Epithelial cell of prostate (primary cell): ENCODE data around the gene TTC3.
A peak's percentile ranks its signal among the peaks of the same experiment; 100 is the strongest.
"Not testable (repeated sequence)": the region's sequence is repeated elsewhere in the genome, so short reads cannot be mapped to it uniquely, and the experiment has no call there.

Experiments
- DNase-seq: peaks from one replicate; pipeline ENCODE4 v3.0.0-alpha.2; 2011; ENCODE audit warnings: low read depth, low spot score
- H3K27ac ChIP-seq: fragments of 450-650 bp; 2 replicates; pipeline ENCODE4 v1.5.1; 2017; ENCODE audit warnings: mild to moderate bottlenecking

Gene TTC3

DNA sequence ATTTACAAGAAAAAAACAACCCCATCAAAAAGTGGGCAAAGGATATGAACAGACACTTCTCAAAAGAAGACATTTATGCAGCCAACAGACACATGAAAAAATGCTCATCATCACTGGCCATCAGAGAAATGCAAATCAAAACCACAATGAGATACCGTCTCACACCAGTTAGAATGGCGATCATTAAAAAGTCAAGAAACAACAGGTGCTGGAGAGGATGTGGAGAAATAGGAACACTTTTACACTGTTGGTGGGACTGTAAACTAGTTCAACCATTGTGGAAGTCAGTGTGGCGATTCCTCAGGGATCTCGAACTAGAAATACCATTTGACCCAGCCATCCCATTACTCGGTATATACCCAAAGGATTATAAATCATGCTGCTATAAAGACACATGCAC lies 70.3 kb downstream of the TTC3 start:
- H3K27ac ChIP-seq, DNase-seq: not testable (repeated sequence)

DNA sequence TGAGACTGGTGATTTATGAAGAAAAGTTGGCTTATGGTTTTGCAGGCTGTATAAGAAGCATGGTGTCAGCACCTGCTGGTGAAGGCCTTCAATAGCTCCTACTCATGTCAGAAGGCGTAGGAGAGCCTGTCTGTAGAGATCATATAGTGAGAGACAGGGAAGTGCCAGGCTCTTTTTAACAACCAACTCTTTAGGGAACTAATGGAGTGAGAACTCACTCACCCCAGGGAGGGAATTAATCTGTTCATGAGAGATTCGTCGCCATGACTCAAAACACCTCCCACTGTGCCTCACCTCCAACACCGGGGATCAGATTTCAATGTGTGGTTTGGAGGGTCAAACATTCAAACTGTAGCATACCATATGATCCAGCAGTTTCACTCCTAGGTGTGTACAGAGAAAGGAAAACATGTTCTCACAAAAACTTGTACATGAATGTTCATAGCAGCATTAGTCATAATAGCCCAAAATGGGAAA lies 72.6 kb downstream of the TTC3 start:
- DNase-seq, result peak; percentile 66
- peak overlapping the region; percentile 10 for H3K27ac ChIP-seq

DNA sequence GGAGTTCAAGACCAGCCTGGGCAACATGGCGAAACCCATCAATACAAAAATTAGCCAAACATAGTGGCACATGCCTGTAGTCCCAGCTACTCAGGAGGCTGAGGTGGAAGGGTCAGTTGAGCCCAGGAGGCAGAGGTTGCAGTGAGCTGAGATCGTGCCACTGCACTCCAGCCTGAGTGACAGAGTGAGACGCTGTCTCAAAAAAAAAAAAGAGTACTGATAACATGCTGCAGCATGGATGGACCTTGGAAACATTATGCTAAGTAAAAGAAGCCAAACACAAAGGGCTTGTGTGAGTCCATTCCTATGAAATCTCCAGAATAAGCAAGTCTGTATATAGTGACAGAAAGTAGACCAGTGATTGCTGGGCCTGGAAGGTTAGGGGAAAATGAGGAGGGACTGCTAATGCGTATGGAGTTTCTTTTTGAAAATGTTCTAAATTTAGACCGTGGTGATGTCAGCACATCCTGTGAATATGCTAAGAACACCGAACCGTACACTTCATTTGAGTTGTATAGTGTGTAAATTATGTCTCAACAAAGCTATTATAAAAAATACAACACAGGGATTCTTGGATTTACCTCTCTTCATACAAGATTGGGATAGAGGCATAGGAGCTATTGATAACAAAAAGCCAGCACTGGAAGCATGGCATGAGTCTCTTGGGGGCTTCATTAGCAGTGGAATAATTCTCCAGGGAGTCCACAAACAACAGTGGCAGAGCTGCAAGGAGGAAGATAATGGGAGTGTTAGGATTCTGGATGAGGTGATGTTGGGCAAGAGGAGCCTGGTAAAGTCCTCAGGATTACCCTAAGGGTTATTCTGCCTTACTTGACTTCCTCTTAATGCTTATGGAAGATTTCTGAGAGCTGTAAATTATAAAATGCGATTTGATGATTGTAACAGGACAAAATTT lies 73.5 kb downstream of the TTC3 start:
- DNase-seq, result no peak
- H3K27ac ChIP-seq, result peak overlapping the region; percentile 10

DNA sequence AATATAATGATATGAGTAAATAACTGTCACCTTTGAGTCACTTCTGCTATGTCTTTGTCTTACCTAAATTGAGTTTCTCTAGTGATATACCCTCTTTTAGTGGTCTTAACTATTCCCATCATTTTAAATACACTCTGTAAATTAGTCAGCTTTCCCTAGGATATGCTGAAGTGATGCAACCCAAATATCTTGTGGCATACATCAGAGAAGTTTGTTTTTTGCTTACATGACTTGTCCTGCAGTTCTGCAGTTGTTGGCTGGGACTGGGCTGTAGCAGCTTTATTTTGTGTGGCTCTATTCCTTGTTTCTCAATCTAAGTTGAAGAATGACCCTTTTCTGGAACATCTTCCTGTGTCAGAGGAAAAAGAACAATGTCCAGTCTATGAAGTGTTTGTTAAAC lies 76.4 kb downstream of the TTC3 start:
- DNase-seq, result no peak
- peak overlapping the region; percentile 13 for H3K27ac ChIP-seq

DNA sequence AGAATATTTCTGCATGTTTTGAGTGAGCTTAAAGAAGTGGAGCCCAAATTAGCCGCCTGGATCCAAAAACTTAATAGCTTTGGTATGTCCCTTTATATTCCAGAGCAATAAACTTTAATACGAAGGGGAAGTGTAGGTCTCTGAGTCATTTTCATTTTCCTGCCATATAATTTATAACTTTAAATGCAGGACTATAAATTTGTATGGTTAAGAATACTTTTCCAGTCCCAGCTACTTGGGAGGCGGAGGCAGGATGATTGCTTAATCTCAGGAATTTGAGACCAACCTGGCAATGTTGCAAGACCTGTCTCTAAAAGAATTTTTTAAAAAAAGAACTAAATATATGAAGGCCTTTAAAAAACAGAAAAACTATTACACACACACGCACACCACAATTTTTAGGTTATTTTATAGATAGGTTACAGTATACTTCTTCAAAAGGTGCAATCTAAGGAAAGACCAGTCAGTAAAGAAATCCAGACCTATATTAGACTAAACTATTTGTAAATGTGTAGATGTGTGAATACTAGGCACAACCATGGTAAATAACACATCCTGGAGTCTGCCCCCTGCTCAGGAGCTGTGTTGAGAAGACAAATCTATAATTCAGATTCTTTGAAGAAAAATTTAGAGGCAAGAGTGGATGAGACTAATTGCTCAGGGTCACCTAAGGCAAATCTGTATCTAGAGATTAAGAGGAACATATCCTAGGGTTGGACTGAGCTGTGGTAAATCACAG lies 80.3 kb downstream of the TTC3 start:
- H3K27ac ChIP-seq, result peak overlapping the region; percentile 19
- DNase-seq, result no peak

DNA sequence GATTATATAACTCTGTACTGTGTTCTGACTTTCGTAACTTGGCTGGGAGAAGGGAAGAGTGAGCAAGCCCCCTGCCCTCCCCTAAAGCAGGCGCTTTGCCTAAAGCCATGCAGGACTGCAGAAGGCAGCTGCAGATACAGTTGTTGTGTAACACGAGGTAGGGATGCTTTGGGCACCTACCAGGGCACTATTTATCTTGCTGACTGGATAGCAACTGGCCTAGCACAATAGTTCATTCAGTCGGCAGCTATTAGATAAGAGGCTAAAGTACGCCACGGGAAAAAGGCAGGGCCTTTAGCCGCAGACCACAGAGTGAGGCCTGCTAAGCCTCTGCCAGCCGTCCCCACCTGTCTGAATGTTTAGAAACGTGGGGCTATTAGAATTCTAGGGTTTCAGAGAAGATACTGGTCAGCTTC lies 80.9 kb downstream of the TTC3 start:
- no peak for DNase-seq
- peak overlapping the region; percentile 19 for H3K27ac ChIP-seq

DNA sequence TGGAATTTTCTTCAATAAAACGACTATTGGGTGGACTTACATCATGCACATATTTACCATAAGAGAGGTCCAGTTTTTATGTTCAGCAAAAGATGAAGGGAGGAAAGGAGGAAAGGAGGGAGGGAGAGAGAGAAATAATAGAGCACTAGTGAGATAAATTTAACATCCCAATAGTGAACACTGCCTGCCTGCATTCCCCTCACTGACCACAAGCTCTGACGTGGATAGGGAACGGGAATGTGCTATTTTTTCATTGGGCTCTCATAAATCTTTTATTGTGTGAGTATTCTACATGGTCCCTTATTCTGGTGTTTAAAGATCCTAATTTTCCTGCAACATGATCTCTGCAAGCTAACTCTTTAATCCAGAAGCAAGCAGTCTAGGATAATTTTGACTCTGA lies 82.1 kb downstream of the TTC3 start:
- no peak for DNase-seq
- no peak overlapping the region for H3K27ac ChIP-seq

DNA sequence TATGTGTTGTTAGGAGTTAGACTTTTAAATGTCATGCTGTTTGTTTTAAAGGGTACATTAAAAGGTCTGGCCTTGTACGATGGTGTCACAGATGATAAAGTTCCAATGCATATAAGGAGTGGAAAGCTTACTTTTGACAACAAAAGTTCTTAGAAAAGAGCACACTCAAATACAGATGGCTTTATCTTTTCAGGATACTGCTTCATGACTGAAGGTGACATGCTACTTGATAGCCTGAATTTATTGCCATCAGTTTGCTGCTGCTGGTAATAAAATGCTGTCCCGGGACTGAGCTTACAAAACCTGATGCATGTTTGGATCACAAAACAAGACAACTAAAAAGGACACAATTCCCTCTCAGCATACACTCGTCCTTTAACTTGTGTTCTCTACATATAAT lies 84.9 kb downstream of the TTC3 start:
- no peak for DNase-seq
- no peak overlapping the region for H3K27ac ChIP-seq

DNA sequence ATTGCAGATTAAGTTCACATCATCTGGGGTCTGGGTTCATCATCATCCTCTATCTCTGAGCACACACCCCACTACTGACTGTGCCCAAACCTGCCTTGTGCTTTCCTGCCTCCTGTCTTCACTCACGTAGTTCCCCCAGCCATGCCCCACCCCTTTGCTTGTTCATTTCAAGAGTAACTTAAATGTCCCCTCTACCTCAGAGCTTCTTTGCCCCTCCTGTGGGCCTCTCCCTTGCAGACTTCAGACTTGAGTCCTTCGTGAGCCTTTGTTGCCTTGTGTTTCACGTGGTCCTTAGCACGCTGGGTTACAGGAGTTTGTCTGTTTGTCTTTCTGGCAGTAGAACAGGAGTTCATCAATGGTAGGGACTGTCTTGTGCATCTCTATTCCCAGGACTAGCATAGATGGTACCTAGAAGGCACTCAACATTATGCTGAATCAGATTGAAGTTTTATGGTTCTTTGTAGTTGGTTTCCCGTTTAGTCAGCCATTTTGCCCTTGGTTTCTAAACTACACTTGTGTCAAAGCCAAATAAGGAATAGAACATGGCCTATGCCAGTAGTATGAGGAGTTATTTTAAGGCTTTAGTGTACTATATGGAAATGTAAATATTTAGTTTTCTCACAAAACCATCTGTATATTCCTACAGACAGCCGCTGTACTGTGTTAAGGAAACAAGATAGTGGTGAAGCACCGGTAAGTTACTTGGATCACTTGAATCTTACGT lies 86.2 kb downstream of the TTC3 start:
- H3K27ac ChIP-seq, result no peak overlapping the region

DNA sequence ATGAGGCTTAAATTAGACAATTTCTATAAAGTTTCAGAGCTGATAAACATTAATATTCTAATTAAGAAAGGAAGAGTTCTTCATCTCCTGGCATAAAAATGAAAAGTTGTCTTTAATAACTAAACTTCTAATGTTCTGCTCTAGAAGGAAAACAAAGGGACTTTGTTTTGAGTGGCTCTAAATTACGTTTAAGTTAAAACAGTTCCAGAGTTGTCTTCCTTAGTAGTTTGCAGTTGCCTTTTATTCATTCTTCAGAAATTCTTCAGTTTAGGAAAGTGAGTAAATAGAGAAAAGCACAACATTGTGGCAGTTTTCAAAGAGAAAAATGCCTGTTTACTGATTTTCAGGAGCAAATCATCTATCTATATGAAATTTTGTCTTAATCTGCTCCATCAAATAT lies 86.9 kb downstream of the TTC3 start:
- DNase-seq, result no peak

More for the DNA sequence above, 86.2 kb downstream of the TTC3 start:
- DNase-seq, result no peak

DNA sequence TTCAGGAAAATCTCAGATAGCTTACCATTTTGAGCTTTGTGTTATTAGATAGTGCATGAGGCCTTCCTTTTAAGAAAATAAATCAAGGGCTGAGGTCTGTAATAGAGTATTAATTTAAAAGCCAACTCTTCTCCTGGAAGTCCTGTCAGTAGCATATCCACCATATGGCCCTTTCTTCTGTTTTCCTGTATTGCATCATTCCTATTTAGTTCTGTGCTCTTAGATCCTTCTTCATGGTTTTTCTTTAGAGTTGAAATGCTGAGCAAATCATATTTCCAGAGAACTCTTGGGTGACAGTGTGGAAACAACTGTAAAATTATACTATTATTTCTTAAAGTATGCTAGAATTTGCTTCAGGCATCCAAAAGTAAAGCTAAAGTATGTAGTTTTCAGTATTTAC lies 91.7 kb downstream of the TTC3 start:
- no peak for DNase-seq
- H3K27ac ChIP-seq, result no peak overlapping the region

More for the DNA sequence above, 86.9 kb downstream of the TTC3 start:
- no peak overlapping the region for H3K27ac ChIP-seq

DNA sequence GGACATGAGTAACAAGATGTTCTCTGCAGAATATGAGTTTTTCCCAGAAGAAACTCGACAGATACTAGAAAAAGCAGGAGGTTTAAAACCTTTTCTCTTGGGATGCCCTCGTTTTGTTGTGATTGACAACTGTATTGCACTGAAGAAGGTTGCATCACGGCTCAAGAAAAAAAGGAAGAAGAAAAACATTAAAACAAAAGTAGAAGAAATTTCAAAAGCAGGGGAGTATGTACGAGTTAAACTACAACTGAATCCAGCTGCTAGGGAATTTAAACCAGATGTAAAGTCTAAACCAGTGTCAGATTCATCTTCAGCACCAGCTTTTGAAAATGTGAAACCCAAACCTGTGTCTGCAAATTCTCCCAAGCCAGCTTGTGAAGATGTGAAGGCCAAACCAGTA lies 92.5 kb downstream of the TTC3 start:
- no peak overlapping the region for H3K27ac ChIP-seq

DNA sequence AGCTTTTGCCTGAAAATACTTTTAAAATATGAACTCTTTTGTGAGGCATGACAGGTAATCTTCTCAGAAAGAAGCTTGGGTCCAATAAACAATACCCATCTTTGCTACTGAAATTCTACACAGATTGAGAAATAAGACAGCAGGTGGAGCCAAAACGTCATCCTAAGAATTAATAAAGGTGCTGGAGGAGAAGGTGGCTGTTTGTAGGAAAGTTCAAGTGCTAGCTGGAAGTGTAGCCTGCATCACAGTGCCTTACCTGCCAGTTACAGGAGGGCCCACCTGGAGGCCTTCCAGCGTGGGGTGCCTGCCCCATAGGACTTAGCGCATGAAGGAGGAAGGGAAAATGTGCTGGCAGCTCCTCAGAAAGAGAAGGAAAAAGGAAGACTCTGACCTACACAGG lies 93.7 kb downstream of the TTC3 start:
- no peak for DNase-seq
- no peak overlapping the region for H3K27ac ChIP-seq

More for the DNA sequence above, 92.5 kb downstream of the TTC3 start:
- no peak for DNase-seq

DNA sequence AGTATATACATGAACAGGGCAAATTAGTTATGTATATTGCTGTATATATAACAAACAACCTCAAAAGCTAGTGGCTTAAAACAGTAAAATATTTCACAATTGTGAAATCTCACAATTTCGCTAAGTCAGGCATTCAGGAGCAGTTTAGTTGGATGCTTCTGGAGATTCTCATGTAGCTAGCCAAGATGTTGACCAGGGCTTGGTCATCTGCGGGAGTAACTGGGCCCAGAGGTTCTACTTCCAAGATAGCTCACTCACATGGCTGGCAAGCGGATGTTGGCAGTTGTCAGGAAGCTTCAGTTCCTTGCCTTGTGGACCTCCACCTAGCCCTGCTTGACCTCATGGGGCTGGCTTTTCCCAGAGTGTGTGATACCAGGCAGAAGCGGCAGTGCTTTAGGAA lies 95.6 kb downstream of the TTC3 start:
- H3K27ac ChIP-seq, result no peak overlapping the region
- DNase-seq, result no peak

DNA sequence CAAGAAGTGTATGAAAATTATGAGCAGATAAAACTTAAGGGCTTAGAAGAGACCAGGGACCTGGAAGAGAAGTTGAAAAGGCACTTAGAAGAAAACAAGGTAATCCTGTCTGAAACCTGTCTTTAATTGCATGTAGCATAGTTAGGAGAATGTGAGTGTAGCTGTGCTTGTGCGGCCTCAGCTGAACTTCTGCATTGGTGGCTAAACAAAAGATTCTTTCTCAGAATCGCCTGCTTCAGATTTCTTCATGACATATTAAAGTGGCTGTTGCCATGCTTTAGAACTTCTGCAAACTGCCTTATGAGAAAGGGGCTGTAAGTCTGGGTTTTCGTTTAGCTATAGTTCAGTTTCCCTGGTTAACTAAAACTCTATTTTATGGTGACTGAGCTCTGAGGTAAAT lies 99.6 kb downstream of the TTC3 start:
- no peak for DNase-seq
- H3K27ac ChIP-seq, result no peak overlapping the region

DNA sequence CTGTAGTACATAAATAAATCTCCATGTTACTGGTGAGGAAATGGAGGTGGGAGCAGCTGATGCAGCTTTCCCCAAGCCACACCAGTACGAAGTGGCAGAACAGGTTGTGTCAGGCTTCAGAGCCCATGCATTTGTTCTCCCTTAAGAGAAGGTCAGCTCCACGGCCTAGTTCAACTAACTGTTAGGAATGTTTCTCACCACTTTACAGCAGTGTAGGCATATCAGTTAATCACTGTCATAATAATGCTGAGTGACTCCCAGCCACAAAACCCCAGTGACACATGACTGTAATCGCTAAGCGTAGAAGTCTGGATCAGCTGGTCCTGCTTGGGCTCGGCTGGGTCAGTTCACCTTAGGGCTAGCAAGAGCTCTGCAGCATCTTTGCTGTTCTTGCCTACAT lies 103.7 kb downstream of the TTC3 start:
- DNase-seq, result peak; percentile 60
- peak overlapping the region; percentile 43 for H3K27ac ChIP-seq

DNA sequence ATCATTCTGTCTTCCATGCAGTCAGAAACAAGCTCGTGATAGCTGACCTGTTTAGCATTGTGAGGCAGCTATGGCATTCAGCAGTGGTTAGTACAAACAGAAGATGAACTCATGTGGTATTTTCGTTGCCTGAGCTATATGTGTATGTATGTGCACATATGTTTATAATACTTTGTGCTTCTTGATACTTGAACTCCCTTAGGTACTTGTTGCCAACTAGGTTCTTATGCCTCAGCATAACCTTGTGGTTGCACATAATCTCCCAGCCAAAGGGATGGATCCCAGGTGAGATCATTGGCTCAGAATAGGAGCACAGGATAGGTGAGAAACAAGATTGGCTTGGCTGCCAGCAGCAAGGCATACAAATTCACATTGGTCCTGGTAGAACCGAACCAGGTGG lies 108.0 kb downstream of the TTC3 start:
- no peak for DNase-seq
- no peak overlapping the region for H3K27ac ChIP-seq

DNA sequence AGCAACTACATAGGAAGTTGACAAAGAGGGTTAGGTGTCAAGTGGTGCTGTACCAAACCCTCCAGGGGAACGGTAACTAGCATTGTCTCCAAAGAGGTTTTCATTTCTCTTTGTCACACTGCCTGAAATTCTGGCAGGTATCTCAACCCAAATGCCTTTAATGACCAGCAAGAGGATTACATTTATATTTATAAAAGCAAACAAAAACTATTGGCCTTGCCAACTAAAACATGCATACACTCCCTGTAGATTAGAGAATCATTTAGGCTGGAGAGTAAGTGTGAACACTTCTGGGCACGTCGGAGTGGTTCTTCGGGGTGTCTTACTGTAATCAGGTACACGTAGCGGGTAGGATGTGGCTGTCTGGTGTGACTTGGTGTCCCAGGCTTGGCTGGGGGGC lies 109.2 kb downstream of the TTC3 start:
- DNase-seq, result no peak
- H3K27ac ChIP-seq, result no peak overlapping the region

DNA sequence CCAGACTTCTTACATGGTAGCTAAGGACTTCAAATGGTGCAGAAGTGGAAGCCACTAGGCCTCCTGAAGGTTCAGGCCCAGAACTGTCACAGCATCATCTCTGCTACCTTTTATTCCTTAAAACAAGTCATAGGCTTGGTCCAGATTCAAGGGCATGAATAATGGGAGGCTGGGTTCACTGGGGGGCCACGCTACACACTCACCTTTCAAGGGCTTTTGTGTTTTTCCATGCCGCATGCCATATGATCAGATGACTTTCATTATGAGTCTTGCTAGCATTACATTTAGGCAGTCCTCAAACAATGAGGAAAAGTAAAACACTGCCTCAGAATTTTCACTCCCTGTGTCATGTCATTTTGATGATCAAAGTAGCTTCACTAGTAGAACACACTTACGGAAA lies 110.7 kb downstream of the TTC3 start:
- no peak for DNase-seq
- H3K27ac ChIP-seq, result no peak overlapping the region

DNA sequence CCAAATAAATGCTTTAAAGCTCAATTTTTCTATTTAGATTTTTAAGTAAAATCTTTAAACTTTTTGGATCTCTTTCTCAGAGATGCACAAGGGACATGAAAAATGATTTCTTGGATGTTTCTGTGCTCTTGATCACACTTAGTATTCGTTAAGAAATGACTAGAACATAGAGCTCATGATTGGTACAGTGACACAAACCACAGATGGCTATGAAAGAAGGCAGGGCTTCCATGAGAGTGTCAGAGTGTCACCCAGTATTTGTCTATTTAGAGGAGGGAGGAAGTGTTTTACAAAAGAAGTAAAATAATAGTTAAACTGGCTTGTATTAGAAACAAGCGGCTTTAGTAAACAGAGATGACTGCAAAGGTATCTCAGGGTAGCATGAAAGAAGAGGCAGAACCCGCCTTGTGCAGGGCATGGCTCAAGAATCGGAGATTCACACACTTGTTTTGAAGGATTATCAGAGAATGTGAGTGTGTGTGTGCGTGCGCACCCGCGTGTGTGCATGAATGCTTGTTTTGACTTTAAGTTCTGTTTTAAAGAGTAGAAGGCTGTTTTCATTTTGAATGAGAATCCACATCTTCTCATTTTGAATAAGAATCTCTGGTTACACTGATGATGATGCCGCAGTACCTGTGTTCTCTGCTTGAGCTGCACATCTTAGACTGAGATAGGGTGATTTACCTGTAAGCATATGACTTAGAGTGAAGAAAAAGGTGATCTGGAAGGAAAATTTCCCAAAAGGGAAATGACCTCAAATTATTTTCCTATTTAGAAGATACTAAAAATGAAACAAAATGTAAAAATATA lies 111.9 kb downstream of the TTC3 start:
- no peak overlapping the region for H3K27ac ChIP-seq
- no peak for DNase-seq
